Left lung (tissue), 10 donors: ENCODE data around the gene PIM3. TPM values are rescaled to one million over a fixed set of nuclear protein-coding genes. Genes with fewer than 3 reads are reported as not detected.

Experiments used
- ATAC-seq: fragments of 200-7000 bp; cut with Tn5 transposase; one replicate; pipeline ENCODE4 v1.9.1; 2020; ENCODE audit warnings: moderate library complexity
- DNase-seq, 4 donors: peaks; one replicate each; pipeline ENCODE4 v3.0.0-alpha.2; 2013 to 2020
- H3K27ac ChIP-seq, 2 donors: fragments of 200-600 bp; sonication (generic) in 1 of 2; one replicate each; pipeline versions ENCODE4 v1.5.0 to v1.8.0; 2020 to 2021
- H3K27me3 ChIP-seq, 2 donors: fragments of 200-600 bp; sonication (generic) in 1 of 2; one replicate each; pipeline versions ENCODE4 v1.5.0 to v1.8.0; 2020 to 2021
- H3K36me3 ChIP-seq, 2 donors: fragments of 200-600 bp; sonication (generic) in 1 of 2; one replicate each; pipeline versions ENCODE4 v1.5.0 to v1.8.0; 2020 to 2021
- H3K4me1 ChIP-seq, 2 donors: fragments of 200-600 bp; one replicate each; pipeline ENCODE4 v1.8.0; 2021
- H3K4me3 ChIP-seq, 2 donors: fragments of 200-600 bp; sonication (generic) in 1 of 2; one replicate each; pipeline versions ENCODE4 v1.5.0 to v1.8.0; 2020 to 2021; ENCODE audit warnings: mild to moderate bottlenecking in 1 of 2
- H3K9me3 ChIP-seq, 2 donors: fragments of 200-600 bp; sonication (generic) in 1 of 2; one replicate each; pipeline versions ENCODE4 v1.5.0 to v1.8.0; 2020 to 2021
- CTCF ChIP-seq, 2 donors: fragments of 200-600 bp; sonication (generic) in 1 of 2; IDR thresholded peaks; one replicate each; pipeline versions ENCODE4 v1.5.0 to v1.8.0; 2021; ENCODE audit warnings: antibody characterized with exemption in 2 of 2
- intact Hi-C, 2 donors: fragments of 100-400 bp; cut with DNase I; formaldehyde crosslinking; loops; one replicate each; pipeline versions ENCODE4 v1.11.2 to v1.14.2; 2022
- polyA plus RNA-seq, 6 donors: library from polyadenylated mRNA; unstranded; fragments of 120-200 nt; gene quantifications; one replicate each; pipeline ENCODE4 v1.2.1, GENCODE V29; 2013; ENCODE audit not compliant: insufficient read length in 6 of 6
- total RNA-seq, 2 donors: library from RNA; stranded (reverse); fragmentation: NEBNext Ultra II Directional; extraction: Animal tissue kit (Norgen Biotek cat#: 25700); gene quantifications; one replicate each; pipeline ENCODE4 v1.2.1, GENCODE V29; 2021
- donor health status: DM: no; HTN: yes; CAD: no.
- donor health status: DM: no; HTN: no; CAD: no.

Gene PIM3
- total and polyA plus RNA-seq, 8 donors, result 21.3 to 129 (median 32.1) TPM

- Histone ChIP-seq H3K4me3 (peak overlapping the region; percentile 33 to 57), H3K4me1 (peaks cover 17 to 69% of the 10 kb centered on the region in 2 donors), H3K27me3 (peaks cover 0 to 8% of the 10 kb centered on the region in 2 donors), H3K9me3 (no peaks in the 10 kb centered on the region), H3K27ac (peak overlapping the region; percentile 76 to 96), H3K36me3 (peaks cover 0 to 5% of the 10 kb centered on the region in 2 donors)
- DNase-seq (peak in 2 of 4 donors; percentile 87 to 98), ATAC-seq (peak; percentile 65)
- intact Hi-C loops, result no loop called here
- TF ChIP-seq CTCF (IDR thresholded peaks at IDR 0.05), result peak in 1 of 2 donors; percentile 9
Measured at GRCh38 chr22:49971232-49972162, 10.9 kb downstream of the PIM3 start.

GRCh38 chr22:49972163-49973017, 11.8 kb downstream of the PIM3 start:
- no peaks in the 10 kb centered on the region for H3K9me3 ChIP-seq
- peaks cover 0 to 8% of the 10 kb centered on the region in 2 donors for H3K27me3 ChIP-seq
- H3K4me1 ChIP-seq, result peaks cover 8 to 61% of the 10 kb centered on the region in 2 donors
- peak overlapping the region in 1 of 2 donors; percentile 96 for H3K27ac ChIP-seq
- intact Hi-C loops, result no loop called here
- DNase-seq (peak in 2 of 4 donors; percentile 39 to 81), ATAC-seq (no peak)
- peaks cover 0 to 5% of the 10 kb centered on the region in 2 donors for H3K36me3 ChIP-seq
- TF ChIP-seq CTCF (IDR thresholded peaks at IDR 0.05), result no peak
- H3K4me3 ChIP-seq, result peak overlapping the region in 1 of 2 donors; percentile 57

- no peak overlapping the region for H3K4me3 ChIP-seq
Measured at GRCh38 chr22:49973018-49973961, 12.7 kb downstream of the PIM3 start.

More at GRCh38 chr22:49973018-49973961, 12.7 kb downstream of the PIM3 start:
- H3K27me3 ChIP-seq, result peaks cover 0 to 8% of the 10 kb centered on the region in 2 donors
- intact Hi-C loops, result no loop called here
- H3K4me1 ChIP-seq, result peaks cover 7 to 52% of the 10 kb centered on the region in 2 donors
- DNase-seq, result no peak
- ATAC-seq, result no peak
- no peaks in the 10 kb centered on the region for H3K9me3 ChIP-seq
- H3K36me3 ChIP-seq, result peaks cover 0 to 2% of the 10 kb centered on the region in 2 donors
- H3K27ac ChIP-seq, result no peak overlapping the region
- no peak for TF ChIP-seq CTCF (IDR thresholded peaks at IDR 0.05)
